Caco-2 (cell line): Measurements from ENCODE around the gene ANO1. TPM values are rescaled to one million over a fixed set of nuclear protein-coding genes. Genes with fewer than 3 reads are reported as not detected.

Experiments used
- BruUV-seq: library from RNA; stranded (reverse); fragments of 400-500 nt; replicated peaks from 2 replicates; lab custom pipeline; 2021; lab: Mats Ljungman, UMichigan
- CTCF ChIA-PET: fragments of 300-600 bp; sonication (Branson Sonifier 250); formaldehyde crosslinking; loops from one replicate; lab custom pipeline; 2022; ENCODE audit warnings: antibody characterized with exemption; lab: Charles Lee
- POLR2A ChIA-PET: fragments of 300-600 bp; sonication (Branson Sonifier 250); formaldehyde crosslinking; loops from one replicate; lab custom pipeline; 2022; ENCODE audit warnings: antibody characterized with exemption; lab: Charles Lee
- DNase-seq, 2 experiments: peaks; one replicate each; pipeline versions ENCODE4 v3.0.0 to v3.0.0-alpha.2; 2020 to 2022
- H3K27me3 ChIP-seq: replicated peaks from 2 replicates; pipeline ENCODE4 v1.6.0; 2011; ENCODE audit warnings: low read length; ENCODE audit not compliant: control insufficient read depth, insufficient read depth
- H3K36me3 ChIP-seq: 2 replicates; pipeline ENCODE4 v1.5.1; 2011; ENCODE audit warnings: low read length; ENCODE audit not compliant: control insufficient read depth, insufficient read depth
- H3K4me1 ChIP-seq: fragments of 250-450 bp; sonication (Bioruptor Pico); 2 replicates; pipeline ENCODE4 v1.5.1; 2020; ENCODE audit warnings: mild to moderate bottlenecking
- H3K4me3 ChIP-seq: 2 replicates; pipeline ENCODE4 v1.5.1; 2011; ENCODE audit warnings: low read depth, mild to moderate bottlenecking, control low read depth, low read length
- H3K9me3 ChIP-seq: fragments of 250-450 bp; sonication (Bioruptor Pico); 2 replicates; pipeline ENCODE4 v1.5.1; 2020; ENCODE audit warnings: mild to moderate bottlenecking, moderate library complexity
- H3K27ac Mint-ChIP-seq: one replicate; pipeline ENCODE4 v1.8.0; 2022; ENCODE audit warnings: mixed read lengths; ENCODE audit not compliant: unreplicated experiment
- H3K27me3 Mint-ChIP-seq: one replicate; pipeline ENCODE4 v1.8.0; 2022; ENCODE audit warnings: mixed read lengths; ENCODE audit not compliant: insufficient read depth, unreplicated experiment
- H3K36me3 Mint-ChIP-seq: one replicate; pipeline ENCODE4 v1.8.0; 2022; ENCODE audit warnings: mild to moderate bottlenecking, mixed read lengths; ENCODE audit not compliant: insufficient read depth, unreplicated experiment
- H3K4me1 Mint-ChIP-seq: one replicate; pipeline ENCODE4 v1.8.0; 2022; ENCODE audit warnings: low read depth, mixed read lengths; ENCODE audit not compliant: unreplicated experiment
- H3K4me3 Mint-ChIP-seq: one replicate; pipeline ENCODE4 v1.8.0; 2022; ENCODE audit warnings: mild to moderate bottlenecking, moderate library complexity, mixed read lengths; ENCODE audit not compliant: unreplicated experiment
- H3K9me3 Mint-ChIP-seq: one replicate; pipeline ENCODE4 v1.8.0; 2022; ENCODE audit warnings: mixed read lengths; ENCODE audit not compliant: unreplicated experiment
- CTCF ChIP-seq, 2 experiments: fragments of 200-600 bp in 1 of 2; IDR thresholded peaks; 1 replicate in 1 of 2; 2 replicates in 1 of 2; pipeline versions ENCODE4 v1.5.1 to v1.8.0; 2011 to 2022; ENCODE audit warnings: antibody characterized with exemption in 1 of 2, control low read depth in 1 of 2, inconsistent platforms in 1 of 2, low read depth in 1 of 2, low read length in 1 of 2, mild to moderate bottlenecking in 1 of 2, moderate library complexity in 1 of 2; ENCODE audit not compliant: insufficient read depth in 1 of 2, severe bottlenecking in 1 of 2, unreplicated experiment in 1 of 2
- intact Hi-C: fragments of 100-400 bp; cut with micrococcal nuclease; formaldehyde crosslinking; loops from one replicate; pipeline ENCODE4 v1.10.0; 2022; ENCODE audit not compliant: unreplicated experiment
- total RNA-seq: library from RNA; stranded (reverse); gene quantifications from 2 replicates; pipeline ENCODE4 v1.2.3, GENCODE V29; 2022

ANO1 gene
- total RNA-seq, 1 experiment from 2014 or later, result 8.4 TPM

DNA sequence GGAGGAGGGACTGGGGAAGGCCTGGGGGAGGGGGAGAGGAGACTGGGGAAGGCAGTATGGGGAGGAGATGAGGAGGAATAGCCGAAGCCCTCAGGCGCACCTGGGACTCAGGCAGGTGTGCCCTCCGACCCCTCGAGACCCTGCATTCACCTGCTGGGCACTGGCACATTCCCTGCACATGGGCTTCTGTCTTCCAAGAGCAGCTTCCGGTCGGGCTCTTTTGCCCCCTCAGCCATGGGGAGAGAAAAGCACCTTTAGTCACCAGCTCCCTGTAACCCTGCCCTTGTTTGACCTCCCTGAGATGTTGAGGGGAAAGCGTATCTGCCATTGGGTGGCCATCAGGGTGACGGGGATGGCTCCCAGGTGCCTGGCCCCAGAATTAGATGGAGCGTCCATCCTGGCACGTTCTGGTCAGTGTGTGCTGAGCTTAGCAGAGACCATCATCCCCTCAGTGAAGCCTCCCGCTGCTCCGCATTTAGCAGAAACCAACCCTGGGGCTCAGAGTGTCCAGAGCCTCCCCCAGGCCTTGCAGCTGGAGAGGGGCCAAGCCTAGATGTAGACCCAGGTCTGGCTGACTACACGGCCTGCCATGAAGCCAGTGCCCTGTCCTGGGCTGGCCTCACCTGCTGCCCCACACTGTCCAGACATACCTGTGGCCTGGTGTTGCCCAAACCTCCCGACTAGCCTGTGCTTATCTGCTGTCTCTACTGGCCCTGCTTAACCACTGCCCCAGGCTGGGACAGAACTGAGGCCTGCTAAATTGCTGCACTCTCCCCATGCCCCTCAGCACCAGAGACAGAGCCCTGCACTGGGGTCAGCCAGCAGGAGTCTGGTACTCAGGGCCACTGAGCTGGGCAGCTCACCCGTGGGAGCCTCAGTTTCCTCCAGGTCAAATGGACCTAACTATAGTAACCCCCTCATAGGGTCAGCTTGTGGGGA is 6.2 kb downstream of the ANO1 start:
- no peaks in the 10 kb centered on the region for H3K36me3 Mint-ChIP-seq
- POLR2A ChIA-PET, result no interaction called here
- H3K27me3 Mint-ChIP-seq, result peaks cover 4% of the 10 kb centered on the region
- no TSS peak for BruUV-seq
- peaks cover 21% of the 10 kb centered on the region for H3K4me1 ChIP-seq
- no peak overlapping the region for H3K27ac Mint-ChIP-seq
- H3K9me3 Mint-ChIP-seq, result no peaks in the 10 kb centered on the region
- no peaks in the 10 kb centered on the region for H3K9me3 ChIP-seq
- CTCF ChIA-PET, result no interaction called here
- peaks cover 16% of the 10 kb centered on the region for H3K4me1 Mint-ChIP-seq
- H3K4me3 ChIP-seq, result no peak overlapping the region
- TF ChIP-seq CTCF (IDR thresholded peaks at IDR 0.05; ENCODE audit: insufficient read depth in 1 of 2, low read depth in 1 of 2, low read length in 1 of 2, severe bottlenecking in 1 of 2, unreplicated experiment in 1 of 2), result no peak
- no peak for DNase-seq
- H3K27me3 ChIP-seq, result no peaks in the 10 kb centered on the region; the same call in 1 of the 2 replicates
- no peak overlapping the region for H3K4me3 Mint-ChIP-seq
- H3K36me3 ChIP-seq, result no peaks in the 10 kb centered on the region
- intact Hi-C loops, result no loop called here

DNA sequence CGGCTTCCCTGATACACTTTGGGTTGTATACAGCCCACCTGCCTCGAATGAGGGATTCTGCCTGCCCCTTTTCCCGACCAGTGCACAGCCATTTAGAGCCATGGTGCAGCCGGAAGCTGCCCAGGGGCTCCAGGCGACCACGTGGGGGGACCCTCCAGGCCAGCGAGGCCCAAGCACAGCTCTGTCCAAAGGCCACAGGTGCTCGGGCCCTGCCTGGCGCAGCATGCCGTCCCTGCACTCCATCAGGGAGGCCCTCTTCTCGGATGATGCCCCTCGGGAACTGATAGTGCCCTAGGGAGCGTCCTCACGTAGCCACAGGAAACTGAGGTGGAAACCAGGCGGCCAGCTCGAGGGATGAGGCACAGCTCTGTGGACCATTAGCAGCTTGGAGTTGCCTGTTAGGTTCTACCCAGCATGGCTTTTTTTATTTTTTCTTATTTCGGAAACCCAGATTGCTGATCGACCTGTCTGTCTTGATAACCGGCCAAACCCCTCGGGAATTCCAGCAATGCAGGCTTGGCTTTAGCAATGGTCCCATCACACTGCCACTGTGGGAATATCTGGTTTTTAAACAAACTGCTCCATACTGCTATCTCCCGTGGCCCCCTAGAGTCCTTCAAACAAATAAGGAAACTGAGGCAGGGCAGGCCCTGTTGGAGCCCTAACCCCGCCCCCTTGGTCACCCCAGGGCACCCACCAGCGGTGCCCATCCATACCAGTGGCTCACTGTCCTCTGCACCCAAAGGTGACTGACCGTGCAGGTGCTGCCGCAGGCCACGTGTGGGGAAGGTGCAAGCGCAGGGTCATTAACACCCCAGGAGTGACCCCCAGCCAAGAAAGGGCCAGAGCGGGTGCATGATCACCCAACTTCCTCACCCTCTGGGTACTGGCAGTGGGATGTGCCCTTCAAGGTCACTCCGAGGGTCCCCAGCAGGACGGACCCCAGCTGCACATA is 8.0 kb downstream of the ANO1 start:
- Histone ChIP-seq H3K27me3 (no peaks in the 10 kb centered on the region), H3K36me3 (no peaks in the 10 kb centered on the region), H3K4me1 (peaks cover 16% of the 10 kb centered on the region), H3K9me3 (no peaks in the 10 kb centered on the region), H3K4me3 (no peak overlapping the region)
- Mint-ChIP-seq H3K4me1 (peaks cover 16% of the 10 kb centered on the region), H3K27ac (peak overlapping the region; percentile 60), H3K4me3 (no peak overlapping the region), H3K27me3 (no peaks in the 10 kb centered on the region), H3K9me3 (no peaks in the 10 kb centered on the region), H3K36me3 (no peaks in the 10 kb centered on the region)
- POLR2A ChIA-PET, result no interaction called here
- CTCF ChIA-PET, result interaction anchor here (1.7 kb wide), 1 partner anchor 143 kb away, joined by 6 read pairs; no protein-coding TSS in a partner anchor
- DNase-seq, result peak in 1 of 2 experiments; percentile 68
- no TSS peak for BruUV-seq
- no peak for TF ChIP-seq CTCF (IDR thresholded peaks at IDR 0.05; ENCODE audit: insufficient read depth in 1 of 2, low read depth in 1 of 2, low read length in 1 of 2, severe bottlenecking in 1 of 2, unreplicated experiment in 1 of 2)
- intact Hi-C loops, result loop anchor here (5.0 kb wide), 1 partner anchor 111 kb away; no protein-coding TSS in a partner anchor
